Choroid plexus epithelial cell (primary cell): ENCODE measurements around the gene OLFM3.

Experiments used
- DNase-seq: peaks from one replicate; pipeline ENCODE4 v3.0.0-alpha.2; 2010; ENCODE audit warnings: low read depth
- H3K4me3 ChIP-seq: 2 replicates; pipeline ENCODE4 v1.5.1; 2011; ENCODE audit warnings: low read depth, mild to moderate bottlenecking, control low read depth, low read length, moderate library complexity
- TF ChIP-seq, protein P1 (sequence below): conservative IDR thresholded peaks from 2 replicates; pipeline ENCODE4 v1.5.1; 2011; ENCODE audit warnings: low read depth, mild to moderate bottlenecking, control low read depth, inconsistent platforms, low read length, moderate library complexity

OLFM3 gene

DNA sequence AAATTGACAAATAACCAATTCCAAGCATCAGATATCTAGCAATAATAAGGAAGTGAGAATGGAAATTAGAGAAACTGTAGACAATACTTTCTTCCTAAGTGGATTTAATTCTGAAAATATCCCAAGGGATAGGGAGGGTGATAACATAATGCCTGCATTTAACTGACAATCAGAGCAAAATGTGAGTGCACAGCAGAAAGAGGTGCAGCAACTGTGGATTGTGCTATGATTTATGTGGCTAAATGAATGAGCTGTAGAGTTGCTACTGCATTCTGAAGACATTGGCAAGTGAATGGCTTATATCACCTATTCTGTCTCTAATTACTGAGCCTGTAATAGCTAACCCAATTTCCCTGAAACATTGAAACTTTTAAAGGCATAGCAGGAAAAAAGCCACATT, 39.0 kb downstream of the OLFM3 start:
- H3K4me3 ChIP-seq, result no peak overlapping the region
- no peak for DNase-seq
- TF ChIP-seq, protein P1, sequence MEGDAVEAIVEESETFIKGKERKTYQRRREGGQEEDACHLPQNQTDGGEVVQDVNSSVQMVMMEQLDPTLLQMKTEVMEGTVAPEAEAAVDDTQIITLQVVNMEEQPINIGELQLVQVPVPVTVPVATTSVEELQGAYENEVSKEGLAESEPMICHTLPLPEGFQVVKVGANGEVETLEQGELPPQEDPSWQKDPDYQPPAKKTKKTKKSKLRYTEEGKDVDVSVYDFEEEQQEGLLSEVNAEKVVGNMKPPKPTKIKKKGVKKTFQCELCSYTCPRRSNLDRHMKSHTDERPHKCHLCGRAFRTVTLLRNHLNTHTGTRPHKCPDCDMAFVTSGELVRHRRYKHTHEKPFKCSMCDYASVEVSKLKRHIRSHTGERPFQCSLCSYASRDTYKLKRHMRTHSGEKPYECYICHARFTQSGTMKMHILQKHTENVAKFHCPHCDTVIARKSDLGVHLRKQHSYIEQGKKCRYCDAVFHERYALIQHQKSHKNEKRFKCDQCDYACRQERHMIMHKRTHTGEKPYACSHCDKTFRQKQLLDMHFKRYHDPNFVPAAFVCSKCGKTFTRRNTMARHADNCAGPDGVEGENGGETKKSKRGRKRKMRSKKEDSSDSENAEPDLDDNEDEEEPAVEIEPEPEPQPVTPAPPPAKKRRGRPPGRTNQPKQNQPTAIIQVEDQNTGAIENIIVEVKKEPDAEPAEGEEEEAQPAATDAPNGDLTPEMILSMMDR, result no peak

DNA sequence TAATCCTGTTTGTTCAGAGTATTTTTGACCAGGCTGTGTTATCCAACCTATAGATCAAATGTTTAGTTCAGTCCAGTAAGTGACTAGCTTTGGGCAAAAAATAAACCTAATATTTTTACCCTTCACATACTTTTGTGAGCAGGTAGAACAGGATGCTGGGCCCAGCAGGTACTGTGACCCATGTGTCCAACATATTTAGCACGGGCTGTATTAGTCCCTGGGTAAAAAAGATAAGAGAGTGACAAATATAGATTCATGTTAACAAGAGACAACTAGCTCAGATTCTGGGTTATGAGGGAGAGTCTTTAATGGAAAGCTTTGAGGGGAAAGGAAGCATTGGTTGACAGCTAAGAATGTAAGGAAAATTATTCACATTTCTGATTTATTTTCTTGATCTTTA, 43.1 kb downstream of the OLFM3 start:
- TF ChIP-seq, protein P1, result no peak
- no peak overlapping the region for H3K4me3 ChIP-seq
- DNase-seq, result no peak

DNA sequence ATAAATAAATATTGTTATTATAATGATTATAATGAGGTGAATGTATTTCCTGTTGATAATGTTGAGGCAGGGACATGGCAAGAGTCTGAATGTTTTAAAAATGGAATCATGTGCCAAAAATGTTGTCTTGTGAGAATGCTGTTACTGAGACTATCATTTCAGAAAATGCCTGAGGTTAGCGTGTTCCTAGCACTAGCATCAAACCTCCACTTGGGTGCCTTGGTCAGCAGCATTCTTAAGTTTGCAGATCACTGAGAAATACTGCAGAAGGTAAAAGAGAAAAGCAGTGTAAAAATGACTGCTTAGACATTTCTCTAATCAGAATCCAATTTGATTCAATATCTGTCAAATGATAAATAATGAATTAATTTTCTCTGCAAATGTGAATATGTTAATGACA, 50.8 kb downstream of the OLFM3 start:
- H3K4me3 ChIP-seq, result no peak overlapping the region
- DNase-seq, result no peak
- TF ChIP-seq, protein P1, result no peak

DNA sequence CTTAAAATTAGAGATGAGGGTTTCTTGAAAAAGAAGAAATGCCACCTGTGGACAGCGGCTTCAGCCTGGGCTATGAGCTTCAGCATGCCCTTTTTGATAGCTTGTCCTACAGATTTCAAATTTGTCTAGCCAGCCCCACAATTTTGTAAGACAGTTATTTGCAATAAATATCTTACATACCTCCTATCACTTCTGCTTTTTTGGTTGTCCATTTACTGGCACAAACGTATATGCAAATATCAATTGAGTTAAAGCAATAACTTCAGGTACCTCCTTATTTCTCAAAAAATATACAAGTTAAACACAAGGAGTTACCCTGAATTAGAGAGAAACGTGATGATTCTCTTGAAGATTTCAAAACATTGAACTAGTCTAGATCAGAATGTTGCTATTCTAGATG, 53.5 kb downstream of the OLFM3 start:
- TF ChIP-seq, protein P1, result no peak
- DNase-seq, result no peak
- no peak overlapping the region for H3K4me3 ChIP-seq

DNA sequence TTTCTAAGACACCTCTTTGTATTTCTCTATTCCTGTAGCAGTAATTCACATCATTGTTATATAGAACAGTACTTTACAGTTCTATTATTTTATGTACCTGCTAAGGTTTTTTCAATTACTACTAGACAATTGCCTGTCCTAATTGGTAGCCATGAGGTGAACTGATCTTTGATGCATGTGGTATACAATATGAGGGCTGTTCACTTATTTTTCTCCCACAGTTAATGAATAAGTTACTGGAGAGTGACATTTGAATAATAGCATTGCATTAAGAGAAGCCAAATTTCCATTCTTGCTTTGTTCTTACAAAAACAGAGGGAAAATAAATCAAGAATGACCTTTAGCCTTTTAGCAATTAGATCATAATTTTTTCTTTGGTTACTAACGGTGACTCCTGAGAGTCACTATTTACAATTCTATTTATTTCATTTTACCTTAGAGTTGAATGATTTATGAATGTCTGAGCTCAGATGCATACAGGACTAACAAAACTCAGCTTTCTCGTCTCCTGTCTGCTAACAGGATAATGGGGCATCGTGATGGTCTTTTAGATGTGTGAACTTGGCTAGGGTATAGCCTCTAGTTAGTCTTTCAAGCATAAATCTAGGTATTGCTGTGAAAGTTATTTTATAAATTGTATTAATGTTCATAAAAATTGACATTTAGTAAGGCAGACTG, 54.1 kb downstream of the OLFM3 start:
- TF ChIP-seq, protein P1, result no peak
- no peak for DNase-seq
- no peak overlapping the region for H3K4me3 ChIP-seq

DNA sequence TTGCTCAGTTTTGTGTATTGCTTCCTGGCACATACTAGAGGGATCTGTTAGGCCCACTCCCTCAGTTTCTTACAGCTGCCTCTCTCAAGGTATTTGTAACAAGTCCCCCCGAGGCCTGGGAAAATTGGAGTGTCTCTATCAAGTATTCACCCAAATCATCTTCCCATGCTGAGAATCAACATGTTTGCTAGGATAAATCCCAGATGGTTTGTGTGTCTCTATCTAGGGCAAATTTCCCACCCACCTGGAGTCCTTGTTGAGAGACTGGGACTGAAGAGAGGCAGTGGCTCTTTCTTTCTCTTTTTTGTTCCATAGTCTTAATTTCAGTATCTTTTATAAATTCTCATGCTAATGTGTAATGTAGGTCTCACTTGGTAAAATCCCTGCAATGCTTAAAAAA, 58.0 kb downstream of the OLFM3 start:
- TF ChIP-seq, protein P1, result no peak
- no peak overlapping the region for H3K4me3 ChIP-seq
- DNase-seq, result no peak

DNA sequence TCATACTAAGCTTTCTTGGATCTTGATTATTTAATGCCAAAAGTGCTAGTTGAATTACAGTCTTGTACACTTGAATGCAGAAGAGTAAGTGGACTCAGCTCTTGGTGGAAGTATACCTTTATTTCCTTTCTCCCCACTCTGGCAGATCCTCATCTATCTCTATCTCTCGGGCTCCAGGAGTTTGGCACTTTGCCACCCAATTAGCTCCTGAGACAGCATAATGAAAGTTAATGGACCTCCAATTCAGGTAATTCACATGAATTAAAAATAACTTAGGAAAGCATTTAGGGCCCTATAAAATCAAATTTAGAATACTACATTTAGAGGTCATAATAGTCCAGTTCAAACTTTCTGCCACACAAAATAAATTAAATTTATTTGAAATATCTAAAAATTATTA, 67.4 kb downstream of the OLFM3 start:
- TF ChIP-seq, protein P1, result no peak
- H3K4me3 ChIP-seq, result no peak overlapping the region
- no peak for DNase-seq
